BE2C (cell line): ENCODE measurements around the gene FGF14.

Experiments
- DNase-seq: peaks from one replicate; pipeline ENCODE4 v3.0.0-alpha.2; 2020
- H3K27me3 ChIP-seq: fragments of 250-450 bp; sonication (Bioruptor Pico); 2 replicates; pipeline ENCODE4 v1.5.1; 2020; ENCODE audit warnings: mild to moderate bottlenecking
- H3K36me3 ChIP-seq: fragments of 250-450 bp; sonication (Bioruptor Pico); 2 replicates; pipeline ENCODE4 v1.5.1; 2020; ENCODE audit warnings: mild to moderate bottlenecking
- H3K4me1 ChIP-seq: fragments of 250-450 bp; sonication (Bioruptor Pico); 2 replicates; pipeline ENCODE4 v1.5.1; 2020
- H3K4me3 ChIP-seq: 2 replicates; pipeline ENCODE4 v1.5.1; 2011; ENCODE audit warnings: low read depth, low read length
- H3K9me3 ChIP-seq: fragments of 250-450 bp; sonication (Bioruptor Pico); 2 replicates; pipeline ENCODE4 v1.5.1; 2020
- CTCF ChIP-seq: IDR thresholded peaks from 2 replicates; pipeline ENCODE4 v1.5.1; 2012; ENCODE audit warnings: mild to moderate bottlenecking, low read depth, low read length

FGF14 gene

GRCh38 chr13:101706651-101707050 is 695.2 kb downstream of the FGF14 start:
- Histone ChIP-seq H3K4me3 (no peak overlapping the region), H3K9me3 (no peaks in the 10 kb centered on the region; the same call in 1 of the 2 replicates), H3K36me3 (no peaks in the 10 kb centered on the region), H3K4me1 (no peaks in the 10 kb centered on the region), H3K27me3 (peaks cover 4% of the 10 kb centered on the region)
- no peak for DNase-seq
- no peak for TF ChIP-seq CTCF

GRCh38 chr13:101703838-101704237 is 698.0 kb downstream of the FGF14 start:
- peak; percentile 13 for DNase-seq
- no peaks in the 10 kb centered on the region for H3K36me3 ChIP-seq
- no peak overlapping the region for H3K4me3 ChIP-seq
- no peaks in the 10 kb centered on the region for H3K4me1 ChIP-seq
- H3K27me3 ChIP-seq: peaks cover 11% of the 10 kb centered on the region
- TF ChIP-seq CTCF: no peak
- no peaks in the 10 kb centered on the region for H3K9me3 ChIP-seq

- H3K4me3 ChIP-seq: no peak overlapping the region
- H3K36me3 ChIP-seq: no peaks in the 10 kb centered on the region
- no peaks in the 10 kb centered on the region for H3K9me3 ChIP-seq
- H3K4me1 ChIP-seq: no peaks in the 10 kb centered on the region
- peaks cover 11% of the 10 kb centered on the region for H3K27me3 ChIP-seq
- no peak for TF ChIP-seq CTCF
- no peak for DNase-seq
Measured at GRCh38 chr13:101703081-101703480, 698.8 kb downstream of the FGF14 start.

GRCh38 chr13:101700598-101700997 is 701.2 kb downstream of the FGF14 start:
- Histone ChIP-seq H3K9me3 (no peaks in the 10 kb centered on the region), H3K4me3 (no peak overlapping the region), H3K27me3 (peaks cover 11% of the 10 kb centered on the region), H3K4me1 (no peaks in the 10 kb centered on the region), H3K36me3 (no peaks in the 10 kb centered on the region)
- DNase-seq: no peak
- no peak for TF ChIP-seq CTCF

- Histone ChIP-seq H3K27me3 (peaks cover 9% of the 10 kb centered on the region), H3K36me3 (no peaks in the 10 kb centered on the region), H3K9me3 (no peaks in the 10 kb centered on the region), H3K4me3 (no peak overlapping the region), H3K4me1 (no peaks in the 10 kb centered on the region)
- no peak for TF ChIP-seq CTCF
- DNase-seq: no peak
Measured at GRCh38 chr13:101698400-101698799, 703.4 kb downstream of the FGF14 start.

- DNase-seq: no peak
- H3K4me3 ChIP-seq: no peak overlapping the region
- H3K9me3 ChIP-seq: no peaks in the 10 kb centered on the region
Measured at GRCh38 chr13:101697745-101698144, 704.1 kb downstream of the FGF14 start.

More at GRCh38 chr13:101697745-101698144, 704.1 kb downstream of the FGF14 start:
- Histone ChIP-seq H3K36me3 (no peaks in the 10 kb centered on the region), H3K27me3 (peaks cover 7% of the 10 kb centered on the region; the same call in 1 of the 2 replicates), H3K4me1 (no peaks in the 10 kb centered on the region)
- no peak for TF ChIP-seq CTCF
